NCI-H2029 (cell line): ENCODE results near the gene DUOXA2.

Source experiments
- DNase-seq: peaks from one replicate; lab custom pipeline; 2025; lab: John Stamatoyannopoulos, UW

Gene DUOXA2

GRCh38 chr15:45136378-45136764 lies 22.2 kb downstream of the DUOXA2 start:
- no peak for DNase-seq

GRCh38 chr15:45137703-45138102 lies 23.6 kb downstream of the DUOXA2 start:
- no peak for DNase-seq

- no peak for DNase-seq
Measured at GRCh38 chr15:45138814-45139765, 25.0 kb downstream of the DUOXA2 start.

- no peak for DNase-seq
Measured at GRCh38 chr15:45139770-45140169, 25.6 kb downstream of the DUOXA2 start.

GRCh38 chr15:45140557-45141250 lies 26.6 kb downstream of the DUOXA2 start:
- DNase-seq = no peak

GRCh38 chr15:45141386-45141785 lies 27.3 kb downstream of the DUOXA2 start:
- no peak for DNase-seq

- DNase-seq = no peak
Measured at GRCh38 chr15:45143056-45143455, 28.9 kb downstream of the DUOXA2 start.

- no peak for DNase-seq
Measured at GRCh38 chr15:45143946-45144345, 29.8 kb downstream of the DUOXA2 start.

- DNase-seq = no peak
Measured at GRCh38 chr15:45144775-45145174, 30.6 kb downstream of the DUOXA2 start.

- no peak for DNase-seq
Measured at GRCh38 chr15:45146405-45146804, 32.3 kb downstream of the DUOXA2 start.

- DNase-seq = no peak
Measured at GRCh38 chr15:45147606-45148005, 33.5 kb downstream of the DUOXA2 start.

GRCh38 chr15:45148076-45149059 lies 34.2 kb downstream of the DUOXA2 start:
- no peak for DNase-seq

GRCh38 chr15:45149060-45149459 lies 34.9 kb downstream of the DUOXA2 start:
- no peak for DNase-seq

GRCh38 chr15:45150481-45150880 lies 36.4 kb downstream of the DUOXA2 start:
- no peak for DNase-seq

GRCh38 chr15:45150997-45151396 lies 36.9 kb downstream of the DUOXA2 start:
- DNase-seq = no peak

- no peak for DNase-seq
Measured at GRCh38 chr15:45151998-45152828, 38.1 kb downstream of the DUOXA2 start.

GRCh38 chr15:45155739-45156138 lies 41.6 kb downstream of the DUOXA2 start:
- DNase-seq = no peak

GRCh38 chr15:45156744-45157455 lies 42.8 kb downstream of the DUOXA2 start:
- no peak for DNase-seq

- DNase-seq = no peak
Measured at GRCh38 chr15:45157974-45158373, 43.8 kb downstream of the DUOXA2 start.

- no peak for DNase-seq
Measured at GRCh38 chr15:45161666-45162065, 47.5 kb downstream of the DUOXA2 start.
